ENCODE measurements around the gene MARCKSL1. TPM values are rescaled to one million over a fixed set of nuclear protein-coding genes. Genes with fewer than 3 reads are reported as not detected.

MARCKSL1 gene
- total and polyA plus RNA-seq, 2 of the 8 experiments (the other 6 are each of a cell fraction or from before 2014, with no cell fraction given), result 536 to 558 TPM

DNA sequence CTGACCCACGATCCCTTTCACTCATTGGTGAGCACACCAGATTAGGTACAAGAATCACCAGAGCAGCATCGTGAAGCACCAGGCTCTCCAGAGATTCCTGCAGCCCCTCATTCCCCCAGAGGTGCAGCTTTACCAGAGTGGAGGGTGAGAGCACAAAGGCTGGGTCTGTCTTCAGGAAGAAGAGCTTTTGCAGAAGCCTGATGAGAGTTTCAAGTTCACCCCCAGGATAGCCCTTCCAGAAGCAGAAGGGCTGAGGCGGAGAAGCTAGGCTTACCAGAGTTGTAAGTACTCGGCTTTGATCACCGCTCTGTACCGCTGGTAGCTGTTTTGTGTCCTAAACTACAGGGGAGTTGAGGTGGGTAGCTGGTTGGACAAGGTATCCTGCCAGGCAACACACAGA lies 29.4 kb upstream of the MARCKSL1 start:
- Histone ChIP-seq H2BK15ac (ENCODE audit: low read length) (no peak overlapping the region), H2AFZ (ENCODE audit: low read length) (no peak overlapping the region), H3K27me3 (replicated peaks in 1 of 4; ENCODE audit: control insufficient read depth in 3 of 4, extremely low read depth in 1 of 4, insufficient read depth in 3 of 4, low read length in 3 of 4) (peaks cover 3 to 16% (median 12%) of the 10 kb centered on the region in 4 experiments; a peak in 6 of 7 replicates), H2BK20ac (ENCODE audit: low read length) (no peak overlapping the region), H4K91ac (replicated peaks; ENCODE audit: insufficient read length, low read length) (no peak overlapping the region), H3K56ac (replicated peaks; ENCODE audit: insufficient read length, low read depth, low read length) (no peak overlapping the region), H3K79me1 (ENCODE audit: low read depth, low read length) (no peaks in the 10 kb centered on the region), H3K18ac (ENCODE audit: extremely low read depth, low read length) (no peak overlapping the region), H3K23me2 (ENCODE audit: low read depth, low read length) (peaks cover 9% of the 10 kb centered on the region; the same call in 1 of the 2 replicates), H3K9ac (replicated peaks in 1 of 4; ENCODE audit: extremely low read depth in 1 of 4, low read depth in 3 of 4, low read length in 3 of 4) (no peak overlapping the region), H4K8ac (ENCODE audit: extremely low read depth, insufficient read depth, low read length) (no peak overlapping the region), H3K4me3 (ENCODE audit: extremely low read depth in 1 of 4, insufficient read depth in 2 of 4, low read depth in 3 of 4, low read length in 4 of 4) (no peak overlapping the region), H3K27ac (ENCODE audit: low read depth, low read length) (no peak overlapping the region), H2BK12ac (ENCODE audit: low read depth, low read length) (no peak overlapping the region), H3K14ac (ENCODE audit: insufficient read length) (no peak overlapping the region), H4K20me1 (replicated peaks in 1 of 2; ENCODE audit: control insufficient read depth in 1 of 2, insufficient read depth in 2 of 2, low read length in 2 of 2) (peaks cover 2 to 6% of the 10 kb centered on the region in 2 experiments), H3K36me3 (ENCODE audit: control insufficient read depth in 2 of 4, insufficient read depth in 4 of 4, low read length in 3 of 4) (peaks cover 5 to 47% (median 23%) of the 10 kb centered on the region in 4 experiments; a peak in 7 of 8 replicates), H2AK5ac (ENCODE audit: low read depth, low read length) (no peak overlapping the region), H3K23ac (ENCODE audit: insufficient read length) (no peak overlapping the region), H3K4ac (replicated peaks; ENCODE audit: insufficient read length, low read depth, low read length) (no peak overlapping the region), H3K4me1 (replicated peaks in 1 of 4; ENCODE audit: control insufficient read depth in 3 of 4, insufficient read depth in 4 of 4, low read length in 3 of 4) (peaks cover 0 to 3% (median 1%) of the 10 kb centered on the region in 4 experiments; a peak in 4 of 7 replicates), H2BK5ac (ENCODE audit: low read depth, low read length) (no peak overlapping the region), H3K4me2 (ENCODE audit: insufficient read depth in 1 of 2, low read depth in 2 of 2, low read length in 2 of 2) (no peak overlapping the region), H3K9me3 (ENCODE audit: insufficient read depth in 2 of 2, low read depth in 1 of 2, low read length in 1 of 2) (no peaks in the 10 kb centered on the region; a peak in 1 of 4 replicates), H3K79me2 (ENCODE audit: control insufficient read depth in 1 of 2, insufficient read depth in 2 of 2, low read length in 2 of 2) (no peaks in the 10 kb centered on the region), H4K5ac (ENCODE audit: insufficient read length, low read depth, low read length) (no peak overlapping the region), H2BK120ac (replicated peaks; ENCODE audit: low read depth, low read length) (no peak overlapping the region)
- no peak for FAIRE-seq
- 92% methylated on average over 6 of the region's 6 CpGs; no CpG with 5 or more reads in 1 of the 2 experiments for WGBS, 2 experiments (ENCODE audit: extremely low coverage in 1 of 2, insufficient coverage in 1 of 2, insufficient read length in 1 of 2, insufficient replicate concordance in 2 of 2, low coverage in 1 of 2, low lambda C conversion rate in 2 of 2, missing lambda C conversion rate in 1 of 2)
- ChIA-PET POLR2A (ENCODE audit: partially characterized antibody) (interaction anchor here (0.6 to 6.2 kb wide), 9 partner anchors 9 to 159 kb away, joined by 3 to 39 read pairs (median 5); partner anchors contain the start of genes IQCC and MARCKSL1), CTCF (ENCODE audit: partially characterized antibody) (no interaction called here)
- no peak for DNase-seq (ENCODE audit: low read depth in 1 of 2, low spot score in 2 of 2)
- no peak for TF ChIP-seq KDM1A (IDR thresholded peaks at IDR 0.05; ENCODE audit: borderline replicate concordance, low read length)
- no peak for TF ChIP-seq CHD1 (IDR thresholded peaks at IDR 0.05; ENCODE audit: low read depth, low read length)
- no peak for TF ChIP-seq EZH2 (IDR thresholded peaks at IDR 0.05; ENCODE audit: low read depth, low read length, severe bottlenecking)
- TF ChIP-seq YY1 (IDR thresholded peaks at IDR 0.05; ENCODE audit: low read depth, low read length), result no peak
- TF ChIP-seq CREB1 (IDR thresholded peaks at IDR 0.05), result no peak
- TF ChIP-seq POU5F1 (IDR thresholded peaks at IDR 0.05; ENCODE audit: low read depth, low read length), result no peak
- no peak for TF ChIP-seq ASH2L (IDR thresholded peaks at IDR 0.05; ENCODE audit: low read length)
- no peak for TF ChIP-seq GTF2F1 (IDR thresholded peaks at IDR 0.05; ENCODE audit: borderline replicate concordance, low read depth, low read length)
- TF ChIP-seq KDM5A (IDR thresholded peaks at IDR 0.05; ENCODE audit: low read length), result no peak
- no peak for TF ChIP-seq EP300 (IDR thresholded peaks at IDR 0.05; ENCODE audit: borderline replicate concordance in 1 of 2, low read depth in 2 of 2, low read length in 2 of 2)
- TF ChIP-seq SP4 (IDR thresholded peaks at IDR 0.05; ENCODE audit: low read length), result no peak
- no peak for TF ChIP-seq TCF12 (IDR thresholded peaks at IDR 0.05; ENCODE audit: low read depth, low read length)
- TF ChIP-seq, protein P1, sequence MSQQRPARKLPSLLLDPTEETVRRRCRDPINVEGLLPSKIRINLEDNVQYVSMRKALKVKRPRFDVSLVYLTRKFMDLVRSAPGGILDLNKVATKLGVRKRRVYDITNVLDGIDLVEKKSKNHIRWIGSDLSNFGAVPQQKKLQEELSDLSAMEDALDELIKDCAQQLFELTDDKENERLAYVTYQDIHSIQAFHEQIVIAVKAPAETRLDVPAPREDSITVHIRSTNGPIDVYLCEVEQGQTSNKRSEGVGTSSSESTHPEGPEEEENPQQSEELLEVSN (IDR thresholded peaks at IDR 0.05), result no peak

Measured in H1 (cell line).